H54 (cell line): ENCODE measurements around the gene SLC4A2.
A peak's percentile ranks its signal among the peaks of the same experiment; 100 is the strongest.
"Not testable (repeated sequence)": the region's sequence is repeated elsewhere in the genome, so short reads cannot be mapped to it uniquely, and the experiment has no call there.

Experiments
- DNase-seq: peaks from one replicate; pipeline ENCODE4 v3.0.0; 2011; ENCODE audit warnings: low spot score, mixed read lengths; ENCODE audit not compliant: insufficient read length
- FAIRE-seq: peaks from 3 replicates; lab custom pipeline; 2011; peaks lifted over from hg19 to GRCh38; lab: Jason Lieb, UNC
- POLR2A ChIP-seq: IDR thresholded peaks from 2 replicates; pipeline ENCODE4 v1.6.1; 2011; ENCODE audit warnings: low read depth, mild to moderate bottlenecking, low read length

The SLC4A2 gene

DNA sequence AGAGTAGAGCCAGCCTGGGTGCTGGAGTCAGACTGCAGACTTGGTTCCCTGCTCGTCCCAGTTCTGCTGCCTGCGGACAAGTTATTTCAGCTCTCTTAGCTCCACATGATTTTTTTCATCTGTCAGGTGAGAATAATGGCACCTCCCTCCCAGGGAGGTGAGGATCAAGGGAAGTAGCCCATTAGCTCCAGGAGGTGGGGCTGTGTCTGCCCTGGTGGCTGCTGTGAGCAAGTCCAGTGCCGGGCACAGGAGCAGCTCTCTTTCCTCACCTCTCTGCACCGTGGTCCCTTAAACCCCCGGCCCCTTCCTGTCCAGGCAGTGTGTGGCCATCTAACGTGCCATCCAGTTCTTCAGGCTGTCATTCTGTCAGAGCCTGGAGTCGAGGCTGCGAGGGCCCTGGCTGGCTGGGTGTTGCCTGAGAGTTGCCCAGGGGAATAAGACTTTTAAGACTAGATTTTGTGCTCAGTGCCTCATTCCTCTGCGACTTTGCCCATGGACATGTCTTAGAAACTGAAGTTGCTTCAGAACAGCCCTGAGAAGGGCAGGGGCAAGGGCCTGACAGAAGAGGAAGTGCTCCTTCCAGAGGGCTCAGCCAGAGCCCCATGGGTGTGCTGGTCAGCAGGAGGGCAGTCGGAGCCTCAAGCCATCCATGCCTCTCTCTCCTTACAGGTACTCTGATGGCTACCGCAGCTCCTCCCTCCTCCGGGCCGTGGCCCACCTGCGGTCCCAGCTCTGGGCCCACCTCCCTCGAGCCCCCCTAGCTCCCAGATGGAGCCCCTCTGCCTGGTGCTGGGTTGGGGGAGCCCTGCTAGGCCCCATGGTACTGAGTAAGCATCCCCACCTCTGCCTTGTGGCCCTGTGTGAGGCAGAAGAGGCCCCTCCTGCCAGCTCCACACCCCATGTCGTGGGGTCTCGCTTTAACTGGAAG, 26.2 kb upstream of the SLC4A2 start:
- TF ChIP-seq POLR2A, result no peak
- DNase-seq, result no peak
- FAIRE-seq, result no peak

DNA sequence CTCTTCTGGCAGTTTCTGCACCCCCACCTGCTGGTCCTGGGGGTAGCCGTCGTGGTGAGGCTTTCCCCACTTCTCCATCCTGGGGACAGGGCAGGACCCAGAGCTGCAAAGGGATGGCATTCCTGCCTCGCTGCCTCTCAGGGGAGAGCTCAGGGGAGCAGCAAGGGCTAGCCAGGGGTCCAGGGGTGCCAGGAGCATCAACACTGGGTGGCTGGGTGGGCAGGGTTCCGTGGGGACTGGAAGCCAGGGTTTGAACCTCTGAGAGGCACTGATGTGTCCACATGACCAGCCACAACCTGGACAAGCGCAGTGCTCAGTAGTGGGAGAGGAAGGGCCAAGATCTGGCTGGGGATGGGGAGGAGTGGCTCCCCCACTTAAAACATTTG, 25.5 kb upstream of the SLC4A2 start:
- FAIRE-seq, result no peak
- DNase-seq, result no peak
- TF ChIP-seq POLR2A, result no peak

DNA sequence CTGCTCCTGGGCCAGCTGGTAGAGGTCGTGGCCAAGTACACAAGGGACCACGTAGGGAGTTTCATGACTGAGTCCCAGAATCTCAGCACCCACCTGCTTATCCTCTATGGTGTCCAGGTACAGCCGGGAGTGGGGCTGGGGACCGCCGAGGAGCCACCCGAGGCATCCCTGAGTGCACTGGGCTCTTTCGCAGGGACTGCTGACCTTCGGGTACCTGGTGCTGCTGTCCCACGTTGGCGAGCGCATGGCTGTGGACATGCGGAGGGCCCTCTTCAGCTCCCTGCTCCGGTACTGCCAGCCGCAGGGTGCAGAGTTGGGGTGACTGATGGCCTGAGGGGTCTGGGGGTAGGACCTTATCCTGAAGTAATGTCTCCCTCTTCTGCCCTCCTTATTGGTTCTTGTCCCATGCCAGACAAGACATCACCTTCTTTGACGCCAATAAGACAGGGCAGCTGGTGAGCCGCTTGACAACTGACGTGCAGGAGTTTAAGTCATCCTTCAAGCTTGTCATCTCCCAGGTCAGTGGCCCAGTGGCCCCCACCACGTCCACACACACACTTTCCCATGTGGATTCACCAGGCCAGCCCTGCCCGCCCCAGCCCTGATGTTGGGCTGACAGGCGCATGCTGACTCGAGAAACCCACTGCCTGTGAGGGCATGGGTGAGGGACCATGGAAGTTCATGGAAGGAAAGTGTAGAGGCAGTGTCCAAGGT, 24.9 kb upstream of the SLC4A2 start:
- no peak for FAIRE-seq
- no peak for DNase-seq
- no peak for TF ChIP-seq POLR2A

GRCh38 chr7:151035026-151035717, 24.2 kb upstream of the SLC4A2 start:
- FAIRE-seq (no peak), DNase-seq (no peak)
- TF ChIP-seq POLR2A, result no peak

- no peak for TF ChIP-seq POLR2A
- DNase-seq (no peak), FAIRE-seq (no peak)
These were observed 23.5 kb upstream of the SLC4A2 start for GRCh38 chr7:151035902-151036301.

DNA sequence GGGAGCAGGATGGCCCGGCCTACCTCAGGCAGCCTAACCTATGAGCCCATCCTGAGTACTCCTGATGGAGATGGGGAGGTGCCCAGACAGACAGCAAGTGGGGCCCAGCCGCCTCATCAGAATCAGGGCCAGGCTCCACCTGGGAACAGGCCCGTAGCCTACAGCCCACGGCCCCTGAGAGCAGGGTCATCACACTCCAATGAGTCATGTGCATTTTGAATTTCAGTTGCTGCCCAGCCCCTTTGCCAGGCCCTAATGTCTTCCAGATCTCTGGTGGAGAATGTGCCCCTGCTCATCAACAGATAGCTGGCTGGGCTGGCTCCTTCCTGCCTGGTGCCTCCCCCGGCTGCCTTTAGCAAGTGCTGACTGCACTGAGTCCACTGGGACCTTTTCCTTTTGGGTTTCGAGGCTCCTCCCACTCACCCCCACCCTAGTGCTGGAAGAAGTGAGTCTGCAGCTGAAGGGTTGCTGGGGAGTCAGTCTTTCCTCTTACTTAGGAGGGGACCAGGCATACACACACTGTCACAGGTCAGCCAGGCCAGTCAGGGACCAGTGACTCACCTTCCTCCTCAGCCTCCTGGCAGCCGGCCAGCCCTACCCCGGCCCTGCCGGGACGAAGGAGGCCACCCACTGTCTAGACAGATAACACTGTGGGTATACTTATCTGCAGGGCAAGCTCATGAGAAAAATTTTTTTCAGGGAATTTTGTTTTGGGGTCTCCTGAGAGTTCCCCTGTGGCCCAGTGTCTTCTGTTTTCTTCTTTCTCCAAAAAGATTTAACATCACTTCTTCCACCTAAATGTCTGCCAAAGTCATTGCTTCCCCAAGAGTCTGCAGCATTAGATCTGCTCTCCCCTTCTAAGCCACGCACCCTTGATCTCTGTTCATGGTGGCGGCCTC, 20.2 kb upstream of the SLC4A2 start:
- peak; percentile 55 for FAIRE-seq
- peak; percentile 99 for DNase-seq
- TF ChIP-seq POLR2A, result peak; percentile 81

DNA sequence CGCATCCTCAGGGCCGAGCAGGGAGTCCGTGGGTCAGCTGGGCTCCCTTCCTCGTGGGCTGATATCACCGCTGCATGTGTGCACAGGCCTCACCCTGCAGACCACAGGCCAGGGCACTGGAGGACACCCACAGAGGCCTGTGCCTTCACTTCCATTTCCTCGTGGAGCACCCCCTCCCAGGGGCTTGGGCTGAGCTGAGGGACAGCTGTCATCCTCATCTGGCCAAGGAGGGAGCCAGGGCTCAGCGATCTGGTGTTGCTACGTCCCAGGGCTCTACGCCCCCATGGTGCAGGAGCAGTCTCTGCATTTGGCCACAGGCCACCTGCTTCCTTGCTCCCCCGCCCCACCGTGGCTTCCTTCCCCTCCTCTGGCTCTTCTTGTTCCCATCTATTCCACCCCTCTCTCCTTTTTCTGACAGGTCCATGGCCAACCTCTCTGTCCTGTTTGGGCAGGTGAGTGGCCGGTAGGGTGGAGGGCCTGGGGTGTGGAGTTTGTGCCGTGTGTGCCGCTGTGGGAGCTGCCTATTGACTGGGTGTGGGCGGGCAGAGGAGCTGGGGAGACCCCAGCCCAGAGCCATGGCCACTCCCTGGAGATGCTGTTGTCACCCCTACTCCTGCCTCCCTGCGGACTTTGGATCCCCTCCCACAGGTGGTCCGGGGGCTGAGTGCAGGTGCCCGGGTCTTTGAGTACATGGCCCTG, 19.4 kb upstream of the SLC4A2 start:
- FAIRE-seq (no peak), DNase-seq (no peak)
- no peak for TF ChIP-seq POLR2A

DNA sequence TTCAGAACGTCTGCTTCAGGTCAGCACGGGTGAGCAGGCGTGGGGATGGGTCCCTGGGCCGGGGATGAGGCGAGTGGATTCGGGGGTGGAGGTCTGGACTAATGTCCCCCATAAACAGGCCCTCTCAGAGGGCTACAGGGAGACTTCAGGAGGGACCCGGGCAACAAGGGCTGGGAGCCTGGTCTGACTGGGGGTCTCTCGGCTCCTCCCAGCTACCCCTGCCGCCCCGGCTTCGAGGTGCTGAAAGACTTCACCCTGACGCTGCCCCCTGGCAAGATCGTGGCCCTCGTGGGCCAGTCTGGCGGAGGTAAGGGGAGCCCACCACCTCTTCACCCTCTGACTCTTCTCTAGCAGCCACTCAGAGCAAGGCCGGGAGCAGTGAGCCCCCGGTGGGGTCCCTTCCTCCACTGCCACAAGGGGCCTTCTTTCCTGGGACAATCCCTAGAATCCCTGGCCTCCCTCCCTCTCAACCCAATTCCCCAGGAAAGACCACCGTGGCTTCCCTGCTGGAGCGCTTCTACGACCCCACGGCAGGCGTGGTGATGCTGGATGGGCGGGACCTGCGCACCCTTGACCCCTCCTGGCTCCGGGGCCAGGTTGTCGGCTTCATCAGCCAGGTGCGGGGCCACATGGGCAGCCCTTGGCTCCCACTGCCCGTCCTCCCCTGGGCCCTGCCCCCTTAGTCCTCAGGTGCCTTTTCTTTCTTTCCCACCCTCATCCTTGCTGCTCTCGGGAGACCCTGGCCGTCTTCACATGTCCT, 18.6 kb upstream of the SLC4A2 start:
- no peak for FAIRE-seq
- TF ChIP-seq POLR2A, result no peak
- no peak for DNase-seq

GRCh38 chr7:151043449-151043848, 15.9 kb upstream of the SLC4A2 start:
- FAIRE-seq, DNase-seq: not testable (repeated sequence)

- no peak for DNase-seq
- TF ChIP-seq POLR2A, result no peak
- no peak for FAIRE-seq
These were observed 15.4 kb upstream of the SLC4A2 start for GRCh38 chr7:151043959-151044358.

DNA sequence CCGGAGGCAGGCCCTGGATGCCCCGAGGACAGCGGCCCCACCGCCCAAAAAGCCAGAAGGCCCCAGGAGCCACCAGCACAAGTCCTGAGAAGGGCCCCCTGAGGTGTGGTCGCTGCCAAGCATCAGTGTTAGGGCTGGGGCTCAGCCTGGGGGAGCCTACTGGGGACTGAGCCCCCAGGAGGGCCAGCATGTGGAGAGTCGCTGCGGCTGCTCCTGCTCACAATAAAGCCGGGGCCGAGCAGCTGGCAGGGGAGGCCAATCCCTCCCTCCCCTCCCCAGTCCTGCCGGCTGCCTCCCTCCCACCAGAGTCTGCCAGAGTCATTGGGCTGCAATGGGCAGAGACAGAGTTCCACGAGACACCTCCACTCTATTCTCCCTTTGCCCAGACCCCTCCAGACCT, 14.1 kb upstream of the SLC4A2 start:
- no peak for DNase-seq
- no peak for TF ChIP-seq POLR2A
- no peak for FAIRE-seq

DNA sequence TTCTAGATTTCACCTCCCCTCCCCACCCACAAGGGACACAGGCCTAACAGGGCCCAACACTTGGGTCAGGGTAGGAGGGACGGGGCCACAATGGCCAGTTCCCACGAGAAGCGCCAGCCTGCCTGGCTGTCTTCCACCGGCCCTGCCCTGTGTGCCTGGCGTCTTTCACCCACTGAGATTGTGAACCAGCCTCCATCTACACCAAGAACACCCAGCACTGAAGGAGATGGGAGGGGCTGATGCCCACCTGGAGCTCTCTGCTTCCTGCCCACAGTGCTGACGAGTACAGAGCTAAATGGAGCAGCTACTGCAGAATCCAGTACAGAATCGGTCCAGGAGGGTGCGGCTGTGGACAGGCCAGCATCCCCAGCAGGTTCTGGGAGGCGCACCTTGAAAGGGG, 13.4 kb upstream of the SLC4A2 start:
- DNase-seq, result no peak
- FAIRE-seq, result no peak
- no peak for TF ChIP-seq POLR2A
